Measurements from ENCODE around the gene DNAH17.

GRCh38 chr17:78484271-78485246 lies 92.6 kb downstream of the DNAH17 start:
- TF ChIP-seq, protein P1, sequence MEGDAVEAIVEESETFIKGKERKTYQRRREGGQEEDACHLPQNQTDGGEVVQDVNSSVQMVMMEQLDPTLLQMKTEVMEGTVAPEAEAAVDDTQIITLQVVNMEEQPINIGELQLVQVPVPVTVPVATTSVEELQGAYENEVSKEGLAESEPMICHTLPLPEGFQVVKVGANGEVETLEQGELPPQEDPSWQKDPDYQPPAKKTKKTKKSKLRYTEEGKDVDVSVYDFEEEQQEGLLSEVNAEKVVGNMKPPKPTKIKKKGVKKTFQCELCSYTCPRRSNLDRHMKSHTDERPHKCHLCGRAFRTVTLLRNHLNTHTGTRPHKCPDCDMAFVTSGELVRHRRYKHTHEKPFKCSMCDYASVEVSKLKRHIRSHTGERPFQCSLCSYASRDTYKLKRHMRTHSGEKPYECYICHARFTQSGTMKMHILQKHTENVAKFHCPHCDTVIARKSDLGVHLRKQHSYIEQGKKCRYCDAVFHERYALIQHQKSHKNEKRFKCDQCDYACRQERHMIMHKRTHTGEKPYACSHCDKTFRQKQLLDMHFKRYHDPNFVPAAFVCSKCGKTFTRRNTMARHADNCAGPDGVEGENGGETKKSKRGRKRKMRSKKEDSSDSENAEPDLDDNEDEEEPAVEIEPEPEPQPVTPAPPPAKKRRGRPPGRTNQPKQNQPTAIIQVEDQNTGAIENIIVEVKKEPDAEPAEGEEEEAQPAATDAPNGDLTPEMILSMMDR (IDR thresholded peaks at IDR 0.05; ENCODE audit: extremely low read depth in 1 of 2, insufficient read depth in 1 of 2, low read depth in 1 of 2, low read length in 2 of 2) = no peak
- no peak for TF ChIP-seq EZH2 (IDR thresholded peaks at IDR 0.05; ENCODE audit: borderline replicate concordance, low read depth, low read length, severe bottlenecking)
- TF ChIP-seq POLR2A (IDR thresholded peaks at IDR 0.05; ENCODE audit: low read depth, low read length) = no peak
- TF ChIP-seq POLR2AphosphoS5 (IDR thresholded peaks at IDR 0.05; ENCODE audit: insufficient read depth, low read depth, low read length) = no peak
- TF ChIP-seq FOS (IDR thresholded peaks at IDR 0.05; ENCODE audit: borderline replicate concordance, insufficient read depth, low read length) = no peak
- TF ChIP-seq MAX (IDR thresholded peaks at IDR 0.05; ENCODE audit: insufficient read depth, insufficient read length) = no peak

Measured in endothelial cell of umbilical vein (primary cell).